Activated T-cell treated with anti-CD3 and anti-CD28 coated beads, Interleukin-2, amount 50 U/mL, for 4 hours (primary cell): ENCODE measurements around the gene PLEKHA5. TPM values are rescaled to one million over a fixed set of nuclear protein-coding genes. Genes with fewer than 3 reads are reported as not detected.
"Not testable (repeated sequence)": the region's sequence is repeated elsewhere in the genome, so short reads cannot be mapped to it uniquely, and the experiment has no call there.

ENCODE experiments used
- ATAC-seq, 2 donors: fragments of 200-7000 bp; cut with Tn5 transposase; one replicate each; pipeline ENCODE4 v1.10.0; 2021
- DNase-seq: peaks from one replicate; pipeline ENCODE4 v3.0.0-alpha.2; 2020
- H3K27me3 Mint-ChIP-seq: one replicate; pipeline ENCODE4 v1.8.0; 2021; ENCODE audit warnings: low read depth, mixed read lengths
- H3K36me3 Mint-ChIP-seq: one replicate; pipeline ENCODE4 v1.8.0; 2022; ENCODE audit warnings: mixed read lengths; ENCODE audit not compliant: insufficient read depth
- H3K4me1 Mint-ChIP-seq: one replicate; pipeline ENCODE4 v1.8.0; 2021; ENCODE audit warnings: low read depth, mixed read lengths
- H3K4me3 Mint-ChIP-seq: one replicate; pipeline ENCODE4 v1.8.0; 2021; ENCODE audit warnings: mild to moderate bottlenecking, moderate library complexity, mixed read lengths
- H3K9me3 Mint-ChIP-seq: one replicate; pipeline ENCODE4 v1.8.0; 2021; ENCODE audit warnings: mixed read lengths
- total RNA-seq, 3 donors: library from RNA; stranded (reverse); gene quantifications; one replicate each; pipeline ENCODE4 v1.2.1, GENCODE V29; 2021

Gene PLEKHA5
- total RNA-seq, 3 donors from 2014 or later, result 0.66 to 2.9 (median 2.0) TPM

DNA sequence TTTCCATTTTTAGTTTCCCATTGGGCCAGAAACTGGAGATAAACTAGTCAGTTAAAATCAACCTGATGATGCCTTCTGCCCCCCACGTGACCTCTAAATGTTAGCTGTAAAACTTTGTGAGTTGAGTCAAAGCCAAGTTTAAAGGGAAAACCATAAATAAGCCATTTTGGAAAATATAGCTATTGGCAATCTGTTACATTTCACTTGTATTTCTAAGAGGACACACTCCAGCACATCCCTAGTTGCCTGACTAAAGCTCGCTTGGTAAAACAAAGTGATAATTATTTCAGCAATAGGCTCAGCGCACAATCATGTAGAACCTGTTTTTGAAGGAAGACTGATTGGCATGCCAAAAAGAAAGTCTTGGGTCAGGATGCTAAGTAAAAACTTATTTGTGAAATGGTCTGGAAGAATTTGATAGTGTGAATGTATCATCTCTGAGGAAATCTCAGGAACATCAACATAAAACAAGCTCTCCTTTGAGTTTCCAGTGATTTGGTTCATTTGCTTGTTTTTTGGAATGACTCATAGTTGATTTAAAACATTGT lies 260.6 kb downstream of the PLEKHA5 start:
- Mint-ChIP-seq H3K4me1 (no peaks in the 10 kb centered on the region), H3K36me3 (no peaks in the 10 kb centered on the region)

DNA sequence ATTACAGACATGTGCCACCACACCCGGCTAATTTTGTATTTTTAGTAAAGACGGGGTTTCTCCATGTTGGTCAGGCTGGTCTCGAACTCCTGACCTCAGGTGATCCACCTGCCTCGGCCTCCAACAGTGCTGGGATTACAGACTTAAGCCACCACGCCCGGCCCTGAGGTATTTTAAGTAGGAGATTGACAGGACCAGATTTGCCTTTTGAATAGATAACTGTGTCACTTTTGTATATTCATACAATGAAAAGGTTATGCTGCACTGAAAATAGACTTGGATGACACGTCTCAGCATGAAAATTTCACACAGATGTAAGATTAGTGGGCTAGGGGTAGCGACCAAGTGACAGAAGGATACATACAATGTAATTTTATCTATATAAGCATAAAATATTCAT lies 263.1 kb downstream of the PLEKHA5 start:
- H3K4me3 Mint-ChIP-seq, DNase-seq, H3K36me3 Mint-ChIP-seq, H3K9me3 Mint-ChIP-seq, ATAC-seq, H3K27me3 Mint-ChIP-seq, H3K4me1 Mint-ChIP-seq: not testable (repeated sequence)

More for the DNA sequence above, 260.6 kb downstream of the PLEKHA5 start:
- no peaks in the 10 kb centered on the region for H3K27me3 Mint-ChIP-seq
- H3K9me3 Mint-ChIP-seq, result no peaks in the 10 kb centered on the region
- DNase-seq, result no peak
- ATAC-seq, result no peak
- H3K4me3 Mint-ChIP-seq, result no peak overlapping the region

DNA sequence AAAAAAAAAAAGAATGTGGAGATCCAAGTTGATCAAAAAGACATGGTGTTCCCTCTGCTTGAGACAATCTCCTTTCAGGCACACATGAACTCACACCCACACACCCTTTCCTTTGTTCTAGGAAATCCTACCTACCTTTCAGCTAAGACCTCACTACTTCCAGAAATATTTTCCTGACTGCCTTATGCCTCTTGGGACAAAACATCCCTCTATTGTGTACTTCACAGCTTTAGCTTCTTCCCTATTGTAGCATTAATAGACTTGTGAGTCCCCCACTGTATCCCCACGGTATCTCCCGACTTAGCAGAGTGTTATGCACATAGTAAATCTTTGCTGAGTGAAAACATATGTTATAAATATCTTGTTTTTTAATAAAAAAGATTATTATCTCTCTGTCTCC lies 264.9 kb downstream of the PLEKHA5 start:
- H3K27me3 Mint-ChIP-seq, result no peaks in the 10 kb centered on the region
- no peak for ATAC-seq
- peaks cover 1% of the 10 kb centered on the region for H3K36me3 Mint-ChIP-seq

DNA sequence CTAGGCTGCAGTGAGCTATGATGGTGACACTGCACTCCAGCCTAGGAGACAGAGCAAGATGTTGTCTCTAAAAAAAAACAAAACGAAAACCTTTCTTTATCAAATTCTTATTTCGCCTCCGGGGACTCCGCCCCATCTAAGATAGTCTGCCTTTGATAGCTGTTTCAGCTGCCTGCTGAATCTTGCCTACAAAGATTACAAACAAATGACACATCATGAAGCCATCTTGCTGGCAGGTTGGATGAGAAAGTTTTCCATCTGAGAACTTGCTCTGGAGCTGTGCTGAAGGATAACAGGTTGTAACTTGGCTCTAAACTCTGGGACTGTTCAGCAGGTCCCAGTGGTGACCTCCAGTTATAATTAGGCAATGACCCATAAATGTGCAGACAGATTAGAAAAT lies 268.0 kb downstream of the PLEKHA5 start:
- H3K9me3 Mint-ChIP-seq, result no peaks in the 10 kb centered on the region
- ATAC-seq, result no peak
- no peaks in the 10 kb centered on the region for H3K4me1 Mint-ChIP-seq
- H3K27me3 Mint-ChIP-seq, result no peaks in the 10 kb centered on the region
- peaks cover 1% of the 10 kb centered on the region for H3K36me3 Mint-ChIP-seq
- no peak for DNase-seq
- H3K4me3 Mint-ChIP-seq, result no peak overlapping the region

More for the DNA sequence above, 264.9 kb downstream of the PLEKHA5 start:
- no peak for DNase-seq
- H3K9me3 Mint-ChIP-seq, result no peaks in the 10 kb centered on the region
- H3K4me1 Mint-ChIP-seq, result no peaks in the 10 kb centered on the region
- H3K4me3 Mint-ChIP-seq, result no peak overlapping the region

DNA sequence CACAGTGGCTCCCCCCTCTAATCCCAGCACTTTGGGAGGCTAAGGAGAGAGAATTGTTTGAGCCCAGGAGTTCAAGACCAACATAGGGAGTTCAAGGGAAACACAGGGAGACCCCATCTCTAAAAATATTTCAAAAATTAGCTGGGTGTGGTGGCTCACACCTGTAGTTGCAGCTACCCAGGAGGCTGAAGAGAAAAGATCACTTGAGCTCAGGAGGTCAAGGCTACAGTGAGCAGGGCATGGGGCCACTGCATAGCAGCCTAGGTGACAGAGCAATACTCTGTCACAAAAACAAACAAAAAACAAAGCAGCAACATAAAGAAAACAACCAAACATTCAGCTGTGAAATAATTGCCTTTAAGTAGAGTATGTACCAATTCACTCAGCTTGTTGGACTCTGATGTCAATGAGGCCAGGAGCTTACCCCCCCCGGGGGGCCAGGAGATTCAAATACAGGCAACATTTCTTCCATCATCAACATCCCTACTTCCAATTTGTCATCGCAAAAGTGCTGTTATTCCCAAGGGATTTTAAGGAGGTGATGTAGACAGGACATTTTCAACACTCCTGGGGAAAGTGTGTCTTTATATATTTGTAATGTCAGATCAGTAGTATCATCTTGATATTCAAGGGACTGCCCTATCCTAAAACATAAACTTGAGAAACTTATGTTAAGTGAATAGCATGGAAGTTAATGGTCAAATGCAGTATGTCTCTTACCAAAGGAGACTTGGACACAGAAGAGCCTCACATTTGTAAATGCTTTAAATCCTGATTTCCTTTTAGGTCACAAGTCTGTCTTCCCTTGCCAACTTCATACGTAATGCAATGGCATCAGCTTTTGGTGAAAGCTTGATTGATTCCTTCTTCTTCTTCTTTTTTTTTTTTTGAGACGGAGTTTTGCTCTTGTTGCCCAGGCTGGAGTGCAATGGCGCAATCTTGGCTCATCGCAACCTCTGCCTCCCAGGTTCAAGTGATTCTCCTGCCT lies 269.1 kb downstream of the PLEKHA5 start:
- DNase-seq, result no peak
- no peaks in the 10 kb centered on the region for H3K9me3 Mint-ChIP-seq
- H3K27me3 Mint-ChIP-seq, result no peaks in the 10 kb centered on the region
- no peak for ATAC-seq
- H3K4me1 Mint-ChIP-seq, result peaks cover 3% of the 10 kb centered on the region
- H3K4me3 Mint-ChIP-seq, result no peak overlapping the region
- peaks cover 1% of the 10 kb centered on the region for H3K36me3 Mint-ChIP-seq

DNA sequence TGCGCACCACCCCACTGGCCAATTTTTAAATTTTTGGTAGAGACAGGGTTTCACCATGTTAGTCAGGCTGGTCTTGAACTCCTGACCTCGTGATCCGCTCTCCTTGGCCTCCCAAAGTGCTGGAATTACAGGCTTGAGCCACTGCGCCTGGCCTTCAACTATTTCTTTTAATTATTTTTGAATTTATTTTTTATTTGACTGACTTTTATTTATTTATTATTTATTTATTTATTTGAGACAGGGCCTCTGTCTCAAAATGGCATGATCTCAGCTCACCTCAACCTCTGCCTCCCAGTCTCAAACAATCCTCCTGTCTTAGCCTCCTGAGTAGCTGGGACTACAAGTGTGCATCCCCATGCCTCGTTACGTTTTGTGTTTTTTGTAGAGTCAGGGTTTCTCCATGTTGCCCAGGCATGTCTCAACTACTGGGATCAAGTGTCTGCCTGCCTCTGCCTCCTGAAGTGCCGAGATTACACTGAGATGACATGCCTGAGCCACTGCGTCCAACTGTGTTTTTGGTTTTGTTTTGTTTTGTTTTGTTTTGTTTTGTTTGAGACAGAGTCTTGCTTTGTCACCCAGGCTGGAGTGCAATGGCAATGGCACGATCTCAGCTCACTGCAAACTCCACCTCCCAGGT lies 271.2 kb downstream of the PLEKHA5 start:
- not testable (repeated sequence) for ATAC-seq, H3K4me3 Mint-ChIP-seq, H3K27me3 Mint-ChIP-seq, DNase-seq, H3K36me3 Mint-ChIP-seq, H3K9me3 Mint-ChIP-seq
- peaks cover 12% of the 10 kb centered on the region for H3K4me1 Mint-ChIP-seq

DNA sequence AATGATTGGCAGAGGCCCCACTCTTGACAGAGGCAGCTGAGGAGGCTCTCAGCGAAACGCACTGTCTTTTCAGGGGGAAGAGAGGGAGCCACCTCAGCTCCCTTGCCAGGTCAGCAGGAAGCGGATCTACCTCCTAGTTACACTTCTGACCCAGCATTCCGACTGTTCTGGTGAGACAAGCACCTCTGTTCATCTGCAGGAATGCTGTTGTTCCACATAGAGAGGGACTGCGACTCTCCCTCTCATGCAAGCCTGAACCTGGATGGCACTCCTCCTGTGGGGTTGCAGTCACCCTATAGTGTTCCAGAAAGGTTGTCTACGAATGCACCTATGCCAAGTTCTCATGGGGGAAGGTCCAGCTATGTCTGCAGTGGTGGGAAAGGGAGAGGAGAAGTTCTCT lies 272.7 kb downstream of the PLEKHA5 start:
- H3K4me1 Mint-ChIP-seq, result peaks cover 12% of the 10 kb centered on the region
- no peak for ATAC-seq
- no peak for DNase-seq
- peaks cover 6% of the 10 kb centered on the region for H3K9me3 Mint-ChIP-seq
- no peaks in the 10 kb centered on the region for H3K36me3 Mint-ChIP-seq
- no peaks in the 10 kb centered on the region for H3K27me3 Mint-ChIP-seq
- H3K4me3 Mint-ChIP-seq, result no peak overlapping the region

DNA sequence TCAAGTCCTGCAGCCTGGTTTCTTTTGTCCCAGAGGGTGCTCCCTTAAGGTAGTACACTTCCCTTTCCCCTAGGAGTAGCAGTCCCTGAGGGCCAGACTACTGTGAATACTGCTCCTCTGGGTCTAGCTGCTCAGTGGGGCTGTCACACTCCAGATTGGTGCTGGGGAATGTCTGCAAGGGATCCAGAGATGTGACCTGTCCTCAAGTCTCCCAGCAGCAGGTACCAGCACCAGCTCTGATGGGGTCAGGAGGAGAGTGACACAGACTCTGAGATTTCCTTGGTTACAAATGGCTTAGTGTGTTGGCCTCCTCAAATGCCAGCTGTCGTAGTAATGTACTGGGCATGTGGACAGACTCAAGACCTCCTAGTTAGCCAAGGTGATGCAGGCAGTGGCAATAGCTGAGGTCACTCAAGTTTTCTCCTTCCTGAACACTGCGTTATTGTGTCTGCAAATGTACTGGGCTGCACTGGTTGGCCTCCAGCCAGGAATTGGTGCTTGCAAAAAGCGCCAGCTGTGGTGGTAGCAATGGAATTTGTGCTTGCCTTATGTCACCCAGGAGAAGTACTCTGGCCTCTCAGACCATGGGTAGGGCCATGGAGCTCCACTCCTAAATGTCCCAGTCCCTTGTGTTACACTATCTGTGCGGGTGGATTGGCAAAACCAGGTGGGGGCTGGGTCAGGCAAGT lies 273.4 kb downstream of the PLEKHA5 start:
- Mint-ChIP-seq H3K27me3 (no peaks in the 10 kb centered on the region), H3K9me3 (peaks cover 6% of the 10 kb centered on the region), H3K4me1 (peaks cover 12% of the 10 kb centered on the region), H3K36me3 (no peaks in the 10 kb centered on the region), H3K4me3 (no peak overlapping the region)
- DNase-seq (no peak), ATAC-seq (no peak)

DNA sequence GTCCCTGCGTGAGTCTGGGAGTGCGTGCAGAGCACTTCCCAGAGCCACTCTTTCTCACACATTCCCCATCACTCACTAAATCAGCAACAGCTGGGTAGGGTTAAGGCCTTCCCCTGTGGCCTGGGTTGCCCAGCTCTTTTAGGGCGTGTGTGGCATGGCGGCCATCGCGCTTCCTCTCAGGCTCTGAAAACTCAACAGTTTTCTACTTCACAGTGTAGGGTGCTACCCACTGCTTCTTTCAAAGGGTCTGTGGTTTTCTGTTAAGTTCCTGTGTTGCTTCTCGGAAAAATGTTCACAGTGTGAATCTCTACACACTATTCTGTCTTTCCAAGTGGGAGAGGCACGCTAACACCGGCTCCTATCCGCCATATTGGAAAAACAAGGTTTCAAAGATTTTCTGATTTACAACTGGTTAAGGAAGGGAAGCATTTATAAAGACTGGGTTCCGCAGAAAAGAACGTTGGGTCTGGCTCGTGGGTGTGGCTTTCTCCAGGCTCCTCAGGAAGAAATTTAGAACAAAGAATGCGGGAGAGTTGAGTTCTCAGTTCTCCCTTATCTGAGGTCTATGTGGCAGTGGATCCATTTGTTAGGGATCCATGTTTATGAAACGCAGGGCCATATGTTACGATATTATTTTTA lies 274.8 kb downstream of the PLEKHA5 start:
- ATAC-seq, result peak; percentile 35 to 51
- peaks cover 12% of the 10 kb centered on the region for H3K4me1 Mint-ChIP-seq
- no peaks in the 10 kb centered on the region for H3K27me3 Mint-ChIP-seq
- peak overlapping the region; percentile 21 for H3K4me3 Mint-ChIP-seq
- DNase-seq, result no peak
- no peaks in the 10 kb centered on the region for H3K36me3 Mint-ChIP-seq
- H3K9me3 Mint-ChIP-seq, result peaks cover 6% of the 10 kb centered on the region

DNA sequence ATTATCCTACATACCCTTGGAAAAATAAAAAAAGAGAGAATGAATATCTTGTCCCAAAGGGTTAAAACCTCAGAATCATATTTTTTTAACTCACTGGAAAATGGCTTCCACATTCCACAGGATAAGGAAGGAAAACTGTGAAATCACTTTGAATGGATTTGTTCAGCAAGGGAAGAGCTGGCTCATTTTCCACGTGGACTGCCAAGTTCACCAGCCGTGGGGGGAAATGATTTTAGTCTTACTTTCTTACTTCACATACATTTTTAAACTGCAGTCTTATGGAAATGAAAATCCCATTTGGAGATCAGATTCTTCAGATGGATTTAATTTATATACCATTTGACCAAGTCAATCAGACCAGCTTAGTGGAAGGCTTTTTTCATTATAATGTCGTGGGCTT lies 279.8 kb downstream of the PLEKHA5 start:
- DNase-seq (no peak), ATAC-seq (no peak)
- Mint-ChIP-seq H3K4me1 (peaks cover 3% of the 10 kb centered on the region), H3K4me3 (no peak overlapping the region), H3K27me3 (peaks cover 2% of the 10 kb centered on the region), H3K36me3 (no peaks in the 10 kb centered on the region), H3K9me3 (peaks cover 2% of the 10 kb centered on the region)

DNA sequence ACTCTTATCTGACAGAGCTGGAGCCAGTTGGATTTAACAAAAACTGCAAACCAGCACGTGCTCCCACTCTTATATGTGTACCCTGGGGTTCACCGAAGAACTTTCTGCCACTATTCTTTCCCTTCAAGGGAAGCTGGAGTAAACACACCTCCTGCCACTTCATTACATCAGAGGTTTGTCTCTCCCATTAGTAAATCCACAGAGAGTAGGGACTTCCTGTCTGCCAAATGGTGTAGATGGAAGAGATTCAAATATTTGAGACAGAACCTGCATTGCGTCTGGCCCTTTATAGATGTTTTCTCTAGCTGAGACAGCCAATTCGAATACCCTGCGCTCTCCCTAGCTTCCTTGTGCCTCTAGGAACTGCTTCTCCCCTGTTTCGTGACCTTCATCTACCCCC lies 280.7 kb downstream of the PLEKHA5 start:
- H3K27me3 Mint-ChIP-seq, result peaks cover 2% of the 10 kb centered on the region
- ATAC-seq (no peak), DNase-seq (no peak)
- H3K9me3 Mint-ChIP-seq, result no peaks in the 10 kb centered on the region
- H3K4me3 Mint-ChIP-seq, result no peak overlapping the region
- no peaks in the 10 kb centered on the region for H3K4me1 Mint-ChIP-seq
- no peaks in the 10 kb centered on the region for H3K36me3 Mint-ChIP-seq

DNA sequence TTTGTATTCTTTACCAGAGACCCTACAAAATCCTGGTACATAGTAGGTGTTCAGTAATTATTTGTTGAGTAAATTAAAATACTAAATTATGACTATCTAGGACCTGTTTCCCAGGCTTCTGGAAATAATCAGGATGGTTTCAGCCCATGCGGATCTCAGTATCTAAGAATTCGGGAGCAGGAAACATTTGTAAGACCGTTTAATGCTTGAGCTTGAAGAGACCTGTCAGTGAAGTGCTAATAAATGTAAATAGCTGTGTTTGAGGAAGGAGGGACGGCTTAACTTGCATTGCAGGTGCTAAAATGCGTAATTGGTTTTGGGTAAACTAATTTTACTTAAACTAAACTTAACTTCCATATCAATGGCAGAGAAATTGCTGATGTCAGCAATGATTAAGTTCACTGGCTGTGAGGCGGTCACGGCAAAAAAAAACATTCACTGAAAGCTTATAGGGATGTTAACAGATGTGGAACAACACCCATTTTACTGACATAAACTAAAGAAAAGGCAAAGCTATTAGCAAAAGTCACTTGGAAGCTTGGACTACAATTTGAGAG lies 281.2 kb downstream of the PLEKHA5 start:
- Mint-ChIP-seq H3K36me3 (no peaks in the 10 kb centered on the region), H3K27me3 (peaks cover 2% of the 10 kb centered on the region), H3K9me3 (no peaks in the 10 kb centered on the region), H3K4me1 (no peaks in the 10 kb centered on the region), H3K4me3 (no peak overlapping the region)
- no peak for DNase-seq
- ATAC-seq, result no peak

DNA sequence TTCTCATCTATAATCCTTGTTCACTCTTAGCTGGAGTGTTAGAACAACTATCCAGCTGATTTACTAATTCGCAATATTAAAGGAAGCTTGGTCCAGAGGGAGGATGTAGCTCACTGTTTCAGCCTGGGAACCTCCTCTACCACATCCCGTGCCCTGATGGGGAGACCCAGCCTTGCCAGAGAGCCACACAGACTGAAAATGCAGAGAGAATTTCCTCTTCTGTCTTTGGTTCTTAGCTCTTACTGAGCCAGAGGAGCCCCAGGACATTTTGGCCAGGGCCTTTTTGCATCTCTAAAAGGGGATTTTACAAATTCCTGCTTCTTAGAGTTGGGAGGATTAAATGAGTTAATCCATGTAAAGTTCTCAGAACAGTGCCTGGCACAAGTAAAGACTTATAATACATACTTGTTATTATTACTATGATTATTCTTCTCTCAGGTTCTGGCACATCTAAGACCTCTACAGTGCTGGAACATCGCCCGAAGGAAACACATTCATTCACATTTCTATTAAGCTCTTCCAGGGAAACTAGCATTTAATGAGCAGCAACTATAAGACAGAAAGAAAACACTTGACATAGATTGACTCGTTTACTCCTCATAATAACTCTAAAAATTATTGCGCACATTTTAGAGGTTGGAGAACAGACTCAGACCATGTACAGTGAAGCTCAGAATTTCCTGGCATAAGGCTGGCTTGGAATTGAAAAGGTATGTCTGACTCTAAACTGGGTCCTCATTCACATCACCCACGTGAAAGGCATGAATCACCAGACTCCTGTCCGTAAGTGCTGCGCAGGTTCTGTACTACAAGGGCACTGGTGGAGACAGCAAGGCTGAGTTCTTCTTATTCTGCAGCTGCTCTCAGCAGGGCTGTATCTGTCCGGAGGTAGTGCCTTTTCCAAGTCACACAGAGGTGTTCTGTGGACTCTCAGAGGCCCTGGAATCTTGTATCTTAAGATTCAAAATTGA lies 282.0 kb downstream of the PLEKHA5 start:
- Mint-ChIP-seq H3K4me3 (no peak overlapping the region), H3K36me3 (no peaks in the 10 kb centered on the region), H3K4me1 (no peaks in the 10 kb centered on the region), H3K9me3 (no peaks in the 10 kb centered on the region), H3K27me3 (peaks cover 2% of the 10 kb centered on the region)
- DNase-seq, result no peak
- ATAC-seq, result no peak
